ENCODE results near the gene SH2D1B. TPM values are rescaled to one million over a fixed set of nuclear protein-coding genes. Genes with fewer than 3 reads are reported as not detected.

Gene SH2D1B
- total RNA-seq, 4 donors from 2014 or later = 0.37 to 1.4 (median 0.81) TPM

DNA sequence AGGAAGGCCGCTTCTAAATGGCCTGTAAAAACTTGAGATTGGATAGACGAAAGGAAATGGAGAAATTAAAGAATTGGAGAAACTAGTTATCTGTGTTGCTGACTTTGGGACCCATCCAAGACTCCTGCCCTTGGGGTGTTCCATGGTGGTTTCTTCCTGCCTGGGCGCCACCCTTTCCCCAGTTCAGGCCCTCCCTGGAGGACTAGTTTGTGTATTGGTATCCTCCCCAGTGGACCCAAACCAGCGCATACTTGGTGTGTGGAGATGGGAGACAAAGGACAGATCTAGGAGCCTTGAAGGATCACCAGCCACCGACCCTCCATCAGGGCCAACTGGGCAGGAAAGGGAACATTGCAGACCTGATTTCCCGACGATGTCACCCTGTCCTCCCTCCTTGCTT is 42.4 kb downstream of the SH2D1B start:
- intact Hi-C loops (cut with DNase I; ENCODE audit: low total_unique reads) = no loop called here
- no peak for DNase-seq
- in situ Hi-C loops (cut with MboI; ENCODE audit: low pct_ligation_motif_present in 1 of 4, low pct_unique_long_range_greater_than_20kb in 1 of 4, low sequenced_read_pairs in 3 of 4) = no loop called here
- H3K27ac ChIP-seq = peak overlapping the region; percentile 69 to 73 (median 72)
- WGBS, 2 donors (ENCODE audit: low coverage in 1 of 2) = 82 to 90% methylated on average over 2 to 7 of the region's 7 CpGs
- no peaks in the 10 kb centered on the region for H3K36me3 ChIP-seq
- H3K27me3 ChIP-seq = no peaks in the 10 kb centered on the region
- peaks cover 17 to 61% (median 31%) of the 10 kb centered on the region in 4 donors for H3K4me1 ChIP-seq
- no peak overlapping the region for H3K4me3 ChIP-seq
- TF ChIP-seq EP300 (IDR thresholded peaks at IDR 0.05; ENCODE audit: low read depth) (no peak), POLR2A (IDR thresholded peaks at IDR 0.05) (no peak), POLR2AphosphoS5 (IDR thresholded peaks at IDR 0.05) (no peak)
- TF ChIP-seq, protein P1, sequence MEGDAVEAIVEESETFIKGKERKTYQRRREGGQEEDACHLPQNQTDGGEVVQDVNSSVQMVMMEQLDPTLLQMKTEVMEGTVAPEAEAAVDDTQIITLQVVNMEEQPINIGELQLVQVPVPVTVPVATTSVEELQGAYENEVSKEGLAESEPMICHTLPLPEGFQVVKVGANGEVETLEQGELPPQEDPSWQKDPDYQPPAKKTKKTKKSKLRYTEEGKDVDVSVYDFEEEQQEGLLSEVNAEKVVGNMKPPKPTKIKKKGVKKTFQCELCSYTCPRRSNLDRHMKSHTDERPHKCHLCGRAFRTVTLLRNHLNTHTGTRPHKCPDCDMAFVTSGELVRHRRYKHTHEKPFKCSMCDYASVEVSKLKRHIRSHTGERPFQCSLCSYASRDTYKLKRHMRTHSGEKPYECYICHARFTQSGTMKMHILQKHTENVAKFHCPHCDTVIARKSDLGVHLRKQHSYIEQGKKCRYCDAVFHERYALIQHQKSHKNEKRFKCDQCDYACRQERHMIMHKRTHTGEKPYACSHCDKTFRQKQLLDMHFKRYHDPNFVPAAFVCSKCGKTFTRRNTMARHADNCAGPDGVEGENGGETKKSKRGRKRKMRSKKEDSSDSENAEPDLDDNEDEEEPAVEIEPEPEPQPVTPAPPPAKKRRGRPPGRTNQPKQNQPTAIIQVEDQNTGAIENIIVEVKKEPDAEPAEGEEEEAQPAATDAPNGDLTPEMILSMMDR (IDR thresholded peaks at IDR 0.05) = no peak
- no peaks in the 10 kb centered on the region for H3K9me3 ChIP-seq

DNA sequence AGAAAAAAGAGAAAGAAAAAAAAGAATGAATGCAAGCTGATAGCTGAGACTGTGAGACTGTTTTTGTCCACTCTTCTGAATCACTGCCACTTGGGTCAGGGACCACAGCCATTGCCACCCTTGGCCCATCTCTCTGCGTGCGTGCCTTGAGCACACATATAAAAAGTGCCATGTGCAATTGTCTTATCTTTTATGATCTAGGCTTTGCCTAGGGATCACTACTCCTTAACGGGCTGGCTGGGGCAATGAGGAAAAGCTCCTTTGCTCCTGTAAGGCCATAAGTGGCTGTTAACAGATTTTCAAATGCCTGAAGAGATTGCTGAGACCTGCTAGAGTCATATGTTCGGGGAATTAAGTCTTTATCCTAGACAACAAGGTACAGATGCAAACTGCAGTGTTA is 43.5 kb downstream of the SH2D1B start:
- Histone ChIP-seq H3K27ac (peak overlapping the region; percentile 69 to 73 (median 72)), H3K36me3 (no peaks in the 10 kb centered on the region), H3K9me3 (no peaks in the 10 kb centered on the region), H3K4me1 (peaks cover 17 to 61% (median 31%) of the 10 kb centered on the region in 4 donors), H3K27me3 (no peaks in the 10 kb centered on the region), H3K4me3 (no peak overlapping the region)
- intact Hi-C loops (cut with DNase I; ENCODE audit: low total_unique reads) = no loop called here
- TF ChIP-seq POLR2A (IDR thresholded peaks at IDR 0.05) (no peak), POLR2AphosphoS5 (IDR thresholded peaks at IDR 0.05) (peak in 2 of 3 donors; percentile 37 to 54), EP300 (IDR thresholded peaks at IDR 0.05; ENCODE audit: low read depth) (peak; percentile 29)
- TF ChIP-seq, protein P1 (IDR thresholded peaks at IDR 0.05) = no peak
- 44 to 50% methylated on average over 2 to 3 of the region's 4 CpGs for WGBS, 2 donors (ENCODE audit: low coverage in 1 of 2)
- peak; percentile 71 for DNase-seq
- in situ Hi-C loops (cut with MboI; ENCODE audit: low pct_ligation_motif_present in 1 of 4, low pct_unique_long_range_greater_than_20kb in 1 of 4, low sequenced_read_pairs in 3 of 4) = no loop called here

DNA sequence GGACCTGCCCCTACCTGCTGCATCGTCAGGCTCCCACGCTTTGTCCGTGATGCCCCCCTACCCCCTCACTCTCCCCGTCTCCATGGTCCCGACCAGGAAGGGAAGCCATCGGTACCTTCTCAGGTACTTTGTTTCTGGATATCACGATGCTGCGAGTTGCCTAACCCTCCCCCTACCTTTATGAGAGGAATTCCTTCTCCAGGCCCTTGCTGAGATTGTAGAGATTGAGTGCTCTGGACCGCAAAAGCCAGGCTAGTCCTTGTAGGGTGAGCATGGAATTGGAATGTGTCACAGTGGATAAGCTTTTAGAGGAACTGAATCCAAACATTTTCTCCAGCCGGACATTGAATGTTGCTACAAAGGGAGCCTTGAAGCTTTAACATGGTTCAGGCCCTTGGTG is 44.2 kb downstream of the SH2D1B start:
- DNase-seq = no peak
- Histone ChIP-seq H3K36me3 (no peaks in the 10 kb centered on the region), H3K4me3 (no peak overlapping the region), H3K9me3 (no peaks in the 10 kb centered on the region), H3K4me1 (peaks cover 16 to 57% (median 29%) of the 10 kb centered on the region in 4 donors), H3K27ac (peak overlapping the region; percentile 48 to 73 (median 70)), H3K27me3 (no peaks in the 10 kb centered on the region)
- intact Hi-C loops (cut with DNase I; ENCODE audit: low total_unique reads) = no loop called here
- TF ChIP-seq EP300 (IDR thresholded peaks at IDR 0.05; ENCODE audit: low read depth) (no peak), POLR2AphosphoS5 (IDR thresholded peaks at IDR 0.05) (no peak), POLR2A (IDR thresholded peaks at IDR 0.05) (no peak)
- TF ChIP-seq, protein P1 (IDR thresholded peaks at IDR 0.05) = no peak
- in situ Hi-C loops (cut with MboI; ENCODE audit: low pct_ligation_motif_present in 1 of 4, low pct_unique_long_range_greater_than_20kb in 1 of 4, low sequenced_read_pairs in 3 of 4) = no loop called here
- 83 to 100% methylated on average over 2 to 10 of the region's 10 CpGs for WGBS, 2 donors (ENCODE audit: low coverage in 1 of 2)

- H3K36me3 ChIP-seq = no peaks in the 10 kb centered on the region
- WGBS, 2 donors (ENCODE audit: low coverage in 1 of 2) = 91% methylated on average over 36 of the region's 36 CpGs; no CpG with 5 or more reads in 1 of the 2 donors
- no peaks in the 10 kb centered on the region for H3K27me3 ChIP-seq
- peak overlapping the region in 2 of 4 donors; percentile 18 to 73 for H3K27ac ChIP-seq
- DNase-seq = no peak
- intact Hi-C loops (cut with DNase I; ENCODE audit: low total_unique reads) = no loop called here
- peaks cover 12 to 50% (median 26%) of the 10 kb centered on the region in 4 donors for H3K4me1 ChIP-seq
- TF ChIP-seq POLR2A (IDR thresholded peaks at IDR 0.05) (no peak), POLR2AphosphoS5 (IDR thresholded peaks at IDR 0.05) (no peak), EP300 (IDR thresholded peaks at IDR 0.05; ENCODE audit: low read depth) (no peak)
- TF ChIP-seq, protein P1 (IDR thresholded peaks at IDR 0.05) = no peak
- peak overlapping the region in 1 of 4 donors; percentile 33 for H3K4me3 ChIP-seq
- H3K9me3 ChIP-seq = no peaks in the 10 kb centered on the region
- in situ Hi-C loops (cut with MboI; ENCODE audit: low pct_ligation_motif_present in 1 of 4, low pct_unique_long_range_greater_than_20kb in 1 of 4, low sequenced_read_pairs in 3 of 4) = no loop called here
Observed at GRCh38 chr1:162367073-162367472, 44.9 kb downstream of the SH2D1B start.
